ENCODE results near the gene ZBTB43.

ZBTB43 gene

GRCh38 chr9:126763130-126763764 is 41.6 kb upstream of the ZBTB43 start:
- Histone ChIP-seq H3K79me2 (ENCODE audit: insufficient read depth, low read length) (no peaks in the 10 kb centered on the region), H3K36me3 (ENCODE audit: insufficient read depth, low read length) (no peaks in the 10 kb centered on the region), H3K9ac (ENCODE audit: low read depth, low read length) (no peak overlapping the region), H3K27me3 (ENCODE audit: insufficient read depth, low read length, poor library complexity) (no peaks in the 10 kb centered on the region), H3K4me3 (ENCODE audit: low read depth in 1 of 2, low read length in 2 of 2) (no peak overlapping the region), H3K4me2 (ENCODE audit: insufficient read depth, low read length) (no peak overlapping the region), H4K20me1 (ENCODE audit: insufficient read depth, low read length) (no peaks in the 10 kb centered on the region), H3K9me3 (ENCODE audit: insufficient read depth, low read length, severe bottlenecking) (no peaks in the 10 kb centered on the region), H3K27ac (ENCODE audit: low read length) (no peak overlapping the region), H3K4me1 (ENCODE audit: insufficient read depth, low read length) (no peaks in the 10 kb centered on the region), H2AFZ (ENCODE audit: low read depth, low read length) (no peak overlapping the region)
- ATAC-seq (ENCODE audit: insufficient read depth, low read depth) = no peak
- DNase-seq = no peak
- TF ChIP-seq, protein P1, sequence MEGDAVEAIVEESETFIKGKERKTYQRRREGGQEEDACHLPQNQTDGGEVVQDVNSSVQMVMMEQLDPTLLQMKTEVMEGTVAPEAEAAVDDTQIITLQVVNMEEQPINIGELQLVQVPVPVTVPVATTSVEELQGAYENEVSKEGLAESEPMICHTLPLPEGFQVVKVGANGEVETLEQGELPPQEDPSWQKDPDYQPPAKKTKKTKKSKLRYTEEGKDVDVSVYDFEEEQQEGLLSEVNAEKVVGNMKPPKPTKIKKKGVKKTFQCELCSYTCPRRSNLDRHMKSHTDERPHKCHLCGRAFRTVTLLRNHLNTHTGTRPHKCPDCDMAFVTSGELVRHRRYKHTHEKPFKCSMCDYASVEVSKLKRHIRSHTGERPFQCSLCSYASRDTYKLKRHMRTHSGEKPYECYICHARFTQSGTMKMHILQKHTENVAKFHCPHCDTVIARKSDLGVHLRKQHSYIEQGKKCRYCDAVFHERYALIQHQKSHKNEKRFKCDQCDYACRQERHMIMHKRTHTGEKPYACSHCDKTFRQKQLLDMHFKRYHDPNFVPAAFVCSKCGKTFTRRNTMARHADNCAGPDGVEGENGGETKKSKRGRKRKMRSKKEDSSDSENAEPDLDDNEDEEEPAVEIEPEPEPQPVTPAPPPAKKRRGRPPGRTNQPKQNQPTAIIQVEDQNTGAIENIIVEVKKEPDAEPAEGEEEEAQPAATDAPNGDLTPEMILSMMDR (IDR thresholded peaks at IDR 0.05; ENCODE audit: borderline replicate concordance, extremely low read depth, low read length, poor library complexity, severe bottlenecking) = no peak
- TF ChIP-seq EZH2 (IDR thresholded peaks at IDR 0.05; ENCODE audit: borderline replicate concordance, low read depth, low read length, severe bottlenecking) = no peak

DNA sequence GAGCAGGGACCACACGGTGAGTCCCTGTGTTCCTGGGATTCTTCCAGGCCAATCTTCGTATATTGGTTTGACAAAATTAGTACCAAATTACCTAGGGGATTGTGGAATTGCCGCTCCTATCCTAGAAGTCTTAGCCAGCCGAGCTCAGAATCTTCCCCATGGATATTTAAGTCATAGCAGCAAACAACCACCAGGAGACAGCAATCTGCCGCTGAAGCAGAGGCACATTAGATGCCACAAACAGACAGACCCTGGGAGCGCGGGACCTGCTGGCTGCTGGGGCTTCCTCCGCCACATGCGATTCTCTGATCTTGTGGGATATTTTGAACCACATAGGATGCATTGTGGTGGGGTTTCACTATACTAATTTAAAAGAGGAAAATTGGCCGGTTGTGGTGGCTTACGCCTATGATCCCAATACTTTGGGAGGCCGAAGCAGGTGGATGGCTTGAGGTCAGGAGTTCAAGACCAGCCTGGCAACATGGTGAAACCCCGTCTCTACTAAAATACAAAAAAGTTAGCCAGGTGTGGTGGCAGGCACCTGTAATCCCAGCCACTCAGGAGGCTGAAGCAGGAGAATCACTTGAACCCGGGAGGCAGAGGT is 31.7 kb upstream of the ZBTB43 start:
- Histone ChIP-seq H3K27ac (ENCODE audit: low read length) (no peak overlapping the region), H3K4me2 (ENCODE audit: insufficient read depth, low read length) (no peak overlapping the region), H3K9me3 (ENCODE audit: insufficient read depth, low read length, severe bottlenecking) (no peaks in the 10 kb centered on the region), H3K27me3 (ENCODE audit: insufficient read depth, low read length, poor library complexity) (peaks cover 8% of the 10 kb centered on the region), H3K36me3 (ENCODE audit: insufficient read depth, low read length) (no peaks in the 10 kb centered on the region), H3K79me2 (ENCODE audit: insufficient read depth, low read length) (no peaks in the 10 kb centered on the region), H3K4me3 (ENCODE audit: low read depth in 1 of 2, low read length in 2 of 2) (no peak overlapping the region), H3K9ac (ENCODE audit: low read depth, low read length) (no peak overlapping the region), H3K4me1 (ENCODE audit: insufficient read depth, low read length) (no peaks in the 10 kb centered on the region), H2AFZ (ENCODE audit: low read depth, low read length) (no peak overlapping the region), H4K20me1 (ENCODE audit: insufficient read depth, low read length) (no peaks in the 10 kb centered on the region)
- ATAC-seq (ENCODE audit: insufficient read depth, low read depth) = 0 out of 3 replicates have a peak, but pooled peaks have one; percentile 58
- TF ChIP-seq, protein P1 (IDR thresholded peaks at IDR 0.05; ENCODE audit: borderline replicate concordance, extremely low read depth, low read length, poor library complexity, severe bottlenecking) = peak; percentile 43
- TF ChIP-seq EZH2 (IDR thresholded peaks at IDR 0.05; ENCODE audit: borderline replicate concordance, low read depth, low read length, severe bottlenecking) = no peak
- DNase-seq = peak; percentile 40

DNA sequence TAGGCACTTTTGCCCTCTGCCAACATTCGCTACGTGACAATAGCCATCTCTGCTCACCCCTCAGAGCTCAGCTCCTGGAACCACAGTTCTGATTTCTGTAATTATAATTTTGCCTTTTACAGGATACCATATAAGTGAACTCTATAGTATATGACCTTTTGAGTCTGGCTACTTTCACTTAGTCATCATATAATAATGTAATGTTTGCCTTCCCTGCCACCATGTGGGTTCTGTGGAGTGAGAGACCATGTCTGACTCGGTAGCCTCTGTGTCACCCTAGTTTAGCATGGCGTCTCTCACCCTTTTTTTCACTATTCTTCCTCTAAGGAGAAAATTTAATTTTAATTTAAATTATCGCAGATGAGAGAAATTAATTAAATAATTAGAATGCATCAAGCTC is 28.9 kb upstream of the ZBTB43 start:
- Histone ChIP-seq H3K36me3 (ENCODE audit: insufficient read depth, low read length) (no peaks in the 10 kb centered on the region), H3K27ac (ENCODE audit: low read length) (no peak overlapping the region), H3K9me3 (ENCODE audit: insufficient read depth, low read length, severe bottlenecking) (no peaks in the 10 kb centered on the region), H3K4me3 (ENCODE audit: low read depth in 1 of 2, low read length in 2 of 2) (no peak overlapping the region), H4K20me1 (ENCODE audit: insufficient read depth, low read length) (no peaks in the 10 kb centered on the region), H3K79me2 (ENCODE audit: insufficient read depth, low read length) (no peaks in the 10 kb centered on the region), H3K4me1 (ENCODE audit: insufficient read depth, low read length) (no peaks in the 10 kb centered on the region), H3K4me2 (ENCODE audit: insufficient read depth, low read length) (no peak overlapping the region), H3K27me3 (ENCODE audit: insufficient read depth, low read length, poor library complexity) (peaks cover 8% of the 10 kb centered on the region), H3K9ac (ENCODE audit: low read depth, low read length) (no peak overlapping the region), H2AFZ (ENCODE audit: low read depth, low read length) (no peak overlapping the region)
- TF ChIP-seq EZH2 (IDR thresholded peaks at IDR 0.05; ENCODE audit: borderline replicate concordance, low read depth, low read length, severe bottlenecking) = no peak
- TF ChIP-seq, protein P1 (IDR thresholded peaks at IDR 0.05; ENCODE audit: borderline replicate concordance, extremely low read depth, low read length, poor library complexity, severe bottlenecking) = no peak
- DNase-seq (no peak), ATAC-seq (ENCODE audit: insufficient read depth, low read depth) (no peak)
